ENCODE results near the gene CTRL. TPM values are rescaled to one million over a fixed set of nuclear protein-coding genes. Genes with fewer than 3 reads are reported as not detected.

The CTRL gene
- total RNA-seq, 2 donors from 2014 or later: 0.85 TPM; not detected in 1

DNA sequence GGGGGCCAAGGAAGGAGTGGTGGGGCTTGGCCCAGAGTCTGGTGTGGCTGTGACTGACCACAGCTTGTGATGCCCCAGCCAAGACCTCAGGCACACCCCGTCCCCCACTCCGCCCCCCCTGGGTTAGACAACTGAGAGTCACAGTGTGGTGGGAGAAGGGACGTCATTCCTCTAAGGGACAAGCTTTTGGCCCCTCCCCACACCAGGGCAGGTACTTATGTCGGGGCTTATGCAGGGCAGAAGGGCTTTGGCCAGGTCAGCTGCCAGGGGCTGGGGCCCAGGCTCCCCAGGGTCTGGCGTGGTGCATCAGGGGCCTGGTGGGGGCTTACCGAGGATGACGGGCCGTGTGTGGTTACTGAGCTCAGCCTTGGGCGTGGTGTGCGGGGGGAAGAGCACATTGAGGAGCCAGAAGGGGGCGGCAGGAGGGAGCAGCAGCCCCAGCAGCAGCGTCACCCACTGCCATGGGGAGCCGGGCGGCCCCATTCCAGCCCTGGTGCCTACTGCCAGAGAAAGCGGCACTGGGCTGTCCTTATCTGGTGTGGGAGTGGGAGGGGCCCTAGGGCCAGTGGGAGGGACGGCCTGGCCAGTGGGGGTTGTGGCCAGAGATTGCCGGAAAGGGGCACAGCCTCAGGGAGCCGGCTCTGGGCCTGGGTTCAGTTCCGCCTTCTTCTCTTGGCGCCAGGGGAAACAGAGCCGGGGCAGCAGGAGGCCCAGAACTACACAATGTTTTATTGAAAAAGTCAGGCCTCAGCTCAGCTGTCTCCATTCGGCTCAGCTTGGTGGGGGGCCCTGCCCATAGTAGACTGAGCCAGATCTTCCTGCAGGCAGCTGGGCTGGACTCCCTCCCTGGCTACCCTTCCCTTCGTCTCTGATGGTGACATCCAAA lies 12.2 kb upstream of the CTRL start, which contains the start of gene LCAT:
TSS of gene LCAT (minus strand) at position 502 of the 886 bp plus-strand sequence. CDS start at position 483, 19 bp downstream.
- TF ChIP-seq POLR2A (IDR thresholded peaks at IDR 0.05) (no peak), POLR2AphosphoS5 (IDR thresholded peaks at IDR 0.05) (peak; percentile 24)
- no peaks in the 10 kb centered on the region for H3K4me1 ChIP-seq (replicated peaks)
- no peak within 1 kb of the TSS for H3K4me3 ChIP-seq
- intact Hi-C loops (cut with DNase I): no loop called here
- no peaks in the 10 kb centered on the region for H3K9me3 ChIP-seq
- DNase-seq (ENCODE audit: low spot score): no peak
- H3K27me3 ChIP-seq (replicated peaks; ENCODE audit: insufficient read depth): no peaks in the 10 kb centered on the region
- 35% methylated on average over 22 of the region's 23 CpGs for WGBS
- H3K36me3 ChIP-seq: peaks cover 14 to 38% of the 10 kb centered on the region in 2 donors
- H3K27ac ChIP-seq: peak within 1 kb of the TSS; percentile 51 to 59

DNA sequence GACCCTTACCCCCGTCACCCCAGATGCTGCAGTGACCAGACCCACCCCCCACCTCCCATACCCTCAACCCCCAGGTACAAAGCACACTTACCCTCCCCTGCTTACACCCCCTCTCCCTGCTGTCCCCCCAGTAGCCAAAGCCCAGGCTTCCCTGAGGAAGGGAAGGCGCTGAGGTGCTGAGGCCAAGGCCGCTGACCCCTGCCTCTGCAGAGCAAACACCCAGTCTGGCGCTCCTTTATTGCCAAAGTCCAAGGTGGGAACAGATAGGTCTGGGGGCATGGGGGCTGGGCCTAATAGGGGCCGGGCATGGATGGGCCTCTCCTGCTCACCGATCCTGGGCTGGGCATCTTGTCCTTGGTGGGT lies 11.6 kb upstream of the CTRL start:
- Histone ChIP-seq H3K36me3 (peaks cover 12 to 31% of the 10 kb centered on the region in 2 donors), H3K27ac (peak overlapping the region; percentile 51 to 59), H3K9me3 (no peaks in the 10 kb centered on the region), H3K4me3 (no peak overlapping the region), H3K4me1 (replicated peaks) (no peaks in the 10 kb centered on the region), H3K27me3 (replicated peaks; ENCODE audit: insufficient read depth) (no peaks in the 10 kb centered on the region)
- 83% methylated on average over 6 of the region's 6 CpGs for WGBS
- no peak for DNase-seq (ENCODE audit: low spot score)
- TF ChIP-seq POLR2AphosphoS5 (IDR thresholded peaks at IDR 0.05) (no peak), POLR2A (IDR thresholded peaks at IDR 0.05) (no peak)
- TF ChIP-seq, protein P1, sequence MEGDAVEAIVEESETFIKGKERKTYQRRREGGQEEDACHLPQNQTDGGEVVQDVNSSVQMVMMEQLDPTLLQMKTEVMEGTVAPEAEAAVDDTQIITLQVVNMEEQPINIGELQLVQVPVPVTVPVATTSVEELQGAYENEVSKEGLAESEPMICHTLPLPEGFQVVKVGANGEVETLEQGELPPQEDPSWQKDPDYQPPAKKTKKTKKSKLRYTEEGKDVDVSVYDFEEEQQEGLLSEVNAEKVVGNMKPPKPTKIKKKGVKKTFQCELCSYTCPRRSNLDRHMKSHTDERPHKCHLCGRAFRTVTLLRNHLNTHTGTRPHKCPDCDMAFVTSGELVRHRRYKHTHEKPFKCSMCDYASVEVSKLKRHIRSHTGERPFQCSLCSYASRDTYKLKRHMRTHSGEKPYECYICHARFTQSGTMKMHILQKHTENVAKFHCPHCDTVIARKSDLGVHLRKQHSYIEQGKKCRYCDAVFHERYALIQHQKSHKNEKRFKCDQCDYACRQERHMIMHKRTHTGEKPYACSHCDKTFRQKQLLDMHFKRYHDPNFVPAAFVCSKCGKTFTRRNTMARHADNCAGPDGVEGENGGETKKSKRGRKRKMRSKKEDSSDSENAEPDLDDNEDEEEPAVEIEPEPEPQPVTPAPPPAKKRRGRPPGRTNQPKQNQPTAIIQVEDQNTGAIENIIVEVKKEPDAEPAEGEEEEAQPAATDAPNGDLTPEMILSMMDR (IDR thresholded peaks at IDR 0.05): no peak
- intact Hi-C loops (cut with DNase I): no loop called here

DNA sequence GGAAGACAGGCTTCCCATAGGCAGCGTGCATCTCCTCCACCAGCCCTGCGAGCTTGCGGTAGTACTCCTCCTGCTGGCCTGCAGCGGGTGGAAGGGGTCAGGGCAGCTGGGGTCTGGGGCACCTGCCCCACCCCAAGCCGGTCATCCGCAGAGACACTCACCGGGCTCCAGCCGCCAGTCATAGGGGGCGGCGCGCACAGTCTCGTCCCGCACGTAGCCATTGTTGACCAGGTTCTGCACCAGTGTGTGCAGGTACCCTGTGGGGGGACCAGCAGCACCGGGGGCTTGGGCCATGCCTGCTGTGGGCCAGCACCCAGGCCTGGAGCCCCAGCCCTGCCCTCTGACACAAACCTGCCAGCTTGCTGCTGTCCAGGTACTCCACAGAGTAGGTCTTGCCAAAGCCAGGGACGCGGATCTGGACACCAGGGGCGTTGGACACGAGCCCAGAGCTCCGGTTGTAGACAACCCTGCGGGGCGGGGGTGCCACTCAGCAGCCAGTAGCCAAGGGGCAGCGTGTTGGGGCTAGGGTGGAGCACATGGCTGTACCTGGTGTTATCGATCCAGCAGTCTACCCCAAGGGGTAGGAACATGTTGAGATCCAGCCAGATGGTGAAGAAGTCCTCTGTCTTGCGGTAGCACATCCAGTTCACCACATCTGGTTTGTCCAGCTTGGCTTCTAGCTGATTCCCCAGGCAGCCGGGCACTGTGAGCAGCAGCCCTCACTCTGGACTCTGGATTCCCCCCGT lies 11.0 kb upstream of the CTRL start:
- H3K36me3 ChIP-seq: peaks cover 12 to 27% of the 10 kb centered on the region in 2 donors
- TF ChIP-seq, protein P1 (IDR thresholded peaks at IDR 0.05): no peak
- no peak for TF ChIP-seq POLR2A (IDR thresholded peaks at IDR 0.05)
- TF ChIP-seq POLR2AphosphoS5 (IDR thresholded peaks at IDR 0.05): no peak
- 72% methylated on average over 22 of the region's 27 CpGs for WGBS
- no peaks in the 10 kb centered on the region for H3K4me1 ChIP-seq (replicated peaks)
- H3K4me3 ChIP-seq: no peak overlapping the region
- H3K27ac ChIP-seq: no peak overlapping the region
- no peaks in the 10 kb centered on the region for H3K9me3 ChIP-seq
- intact Hi-C loops (cut with DNase I): no loop called here
- no peaks in the 10 kb centered on the region for H3K27me3 ChIP-seq (replicated peaks; ENCODE audit: insufficient read depth)
- DNase-seq (ENCODE audit: low spot score): no peak

DNA sequence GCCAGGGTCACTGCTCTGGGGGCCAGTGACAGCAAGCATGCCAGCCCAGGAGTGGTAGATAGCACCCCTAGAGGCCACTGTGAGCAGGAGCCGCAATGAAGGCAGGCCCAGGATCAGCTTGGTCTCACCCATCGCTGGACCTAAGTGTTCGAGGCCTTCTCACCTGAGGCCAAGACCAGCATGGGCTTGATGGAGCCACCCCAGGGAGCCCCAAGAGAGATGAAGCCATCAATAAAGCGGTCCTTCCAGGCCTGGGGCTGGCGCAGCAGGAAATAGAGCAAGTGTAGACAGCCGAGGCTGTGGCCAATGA lies 10.5 kb upstream of the CTRL start:
- H3K4me3 ChIP-seq: no peak overlapping the region
- no peaks in the 10 kb centered on the region for H3K9me3 ChIP-seq
- H3K4me1 ChIP-seq (replicated peaks): peaks cover 4% of the 10 kb centered on the region
- H3K27ac ChIP-seq: no peak overlapping the region
- H3K36me3 ChIP-seq: peaks cover 12 to 21% of the 10 kb centered on the region in 2 donors
- intact Hi-C loops (cut with DNase I): no loop called here
- H3K27me3 ChIP-seq (replicated peaks; ENCODE audit: insufficient read depth): no peaks in the 10 kb centered on the region
- DNase-seq (ENCODE audit: low spot score): no peak
- 70% methylated on average over 6 of the region's 6 CpGs for WGBS
- no peak for TF ChIP-seq POLR2AphosphoS5 (IDR thresholded peaks at IDR 0.05)
- TF ChIP-seq, protein P1 (IDR thresholded peaks at IDR 0.05): peak in 3 of 4 experiments; percentile 26 to 50 (median 34)

DNA sequence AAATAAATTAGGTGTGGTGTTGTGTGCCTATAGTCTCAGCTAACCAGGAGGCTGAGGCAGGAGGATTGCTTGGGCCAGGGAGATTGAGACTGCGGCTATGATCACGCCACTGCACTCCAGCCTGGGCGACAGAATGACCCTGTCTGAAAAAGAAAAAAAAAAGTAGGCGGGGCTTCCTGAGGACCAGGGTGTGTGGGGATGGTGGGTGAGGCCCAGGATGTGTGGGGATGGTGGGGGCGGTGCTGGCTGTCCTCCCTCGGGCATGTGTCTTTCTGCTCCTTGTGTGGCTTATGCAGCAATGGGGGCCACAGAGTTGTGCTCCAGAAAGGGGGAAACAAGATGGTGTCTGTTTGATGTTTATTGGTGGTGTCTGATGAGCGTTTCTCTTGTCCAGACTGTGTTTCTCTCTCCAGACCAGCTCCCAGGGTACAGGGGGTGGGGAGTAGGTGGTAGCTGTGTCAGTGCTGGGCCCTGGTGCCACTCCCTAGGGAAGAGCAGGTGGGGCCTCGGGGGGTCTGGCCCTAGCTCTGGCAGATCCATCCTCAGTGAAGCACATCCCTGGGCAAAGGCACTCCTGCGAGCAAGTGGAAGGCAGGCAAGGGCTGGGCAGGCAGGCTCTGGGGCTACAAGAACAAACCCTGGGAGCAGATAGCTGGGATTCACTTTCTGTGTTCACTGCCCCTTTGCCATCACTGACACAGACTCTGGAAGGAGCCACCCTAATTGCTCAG lies 10.0 kb upstream of the CTRL start:
- WGBS: 79% methylated on average over 9 of the region's 9 CpGs
- intact Hi-C loops (cut with DNase I): no loop called here
- DNase-seq (ENCODE audit: low spot score): no peak
- Histone ChIP-seq H3K27ac (no peak overlapping the region), H3K4me3 (no peak overlapping the region), H3K4me1 (replicated peaks) (peaks cover 7% of the 10 kb centered on the region), H3K9me3 (no peaks in the 10 kb centered on the region), H3K36me3 (peaks cover 12 to 16% of the 10 kb centered on the region in 2 donors), H3K27me3 (replicated peaks; ENCODE audit: insufficient read depth) (no peaks in the 10 kb centered on the region)
- TF ChIP-seq POLR2A (IDR thresholded peaks at IDR 0.05) (no peak), POLR2AphosphoS5 (IDR thresholded peaks at IDR 0.05) (no peak)
- TF ChIP-seq, protein P1 (IDR thresholded peaks at IDR 0.05): no peak

Data from prostate gland (tissue), 2 donors.